A549 (cell line): ENCODE measurements around the gene TRMT5. TPM values are rescaled to one million over a fixed set of nuclear protein-coding genes. Genes with fewer than 3 reads are reported as not detected.

Source experiments
- ATAC-seq, 2 experiments: fragments of 200-7000 bp in 1 of 2; fragments of >200 bp in 1 of 2; cut with Nextera tagmentation in 1 of 2; cut with Tn5 transposase in 1 of 2; 3 replicates each; pipeline versions ENCODE4 v1.8.0 to v1.9.1; 2018 to 2020; ENCODE audit warnings: mild to moderate bottlenecking in 1 of 2, moderate library complexity in 1 of 2
- CTCF ChIA-PET: fragments of 300-600 bp; sonication (Branson Sonifier 250); formaldehyde crosslinking; extraction: SDS; loops from one replicate; lab custom pipeline; 2021; ENCODE audit warnings: antibody characterized with exemption, inconsistent platforms; lab: Yijun Ruan, JAX
- POLR2A ChIA-PET: fragments of 350-600 bp; formaldehyde crosslinking; extraction: SDS; loops from one replicate; lab custom pipeline; 2021; ENCODE audit warnings: antibody characterized with exemption, inconsistent platforms; lab: Yijun Ruan, JAX
- DNase-seq, 2 experiments: peaks; one replicate each; pipeline versions ENCODE4 v3.0.0 to v3.0.0-alpha.2; 2011 to 2016; ENCODE audit warnings: low read depth in 1 of 2, low spot score in 1 of 2
- FAIRE-seq: peaks from 2 replicates; lab custom pipeline; 2011; peaks lifted over from hg19 to GRCh38; lab: Jason Lieb, UNC
- H3K27ac ChIP-seq, 2 experiments: fragments of >200 bp; sonication (Bioruptor Twin); formaldehyde crosslinking; 3 replicates each; pipeline ENCODE4 v1.5.1; 2016 to 2017
- H3K4me1 ChIP-seq: fragments of >200 bp; sonication (Bioruptor Twin); formaldehyde crosslinking; 3 replicates; pipeline ENCODE4 v1.6.1; 2016
- H3K4me2 ChIP-seq: fragments of >200 bp; sonication (Bioruptor Twin); formaldehyde crosslinking; 3 replicates; pipeline ENCODE4 v1.6.1; 2016
- H3K4me3 ChIP-seq: fragments of >200 bp; sonication (Bioruptor Twin); formaldehyde crosslinking; 3 replicates; pipeline ENCODE4 v1.5.1; 2016
- H3K9me3 ChIP-seq: fragments of >200 bp; sonication (Bioruptor Twin); formaldehyde crosslinking; 3 replicates; pipeline ENCODE4 v1.6.1; 2016
- ATOH8 ChIP-seq: fragments of 250-450 bp; sonication (Bioruptor Pico); IDR thresholded peaks from 2 replicates; pipeline ENCODE4 v1.5.0; 2020; ENCODE audit warnings: low read depth, mild to moderate bottlenecking, moderate library complexity
- CBX2 ChIP-seq: fragments of 200-600 bp; sonication (generic); IDR thresholded peaks from 2 replicates; pipeline ENCODE4 v1.6.1; 2016; ENCODE audit warnings: low read depth, mild to moderate bottlenecking, borderline replicate concordance
- CBX8 ChIP-seq: fragments of 200-600 bp; sonication (generic); IDR thresholded peaks from 2 replicates; pipeline ENCODE4 v1.6.1; 2016
- CHD2 ChIP-seq: fragments of 150-350 bp; IDR thresholded peaks from 2 replicates; pipeline ENCODE4 v1.6.1; 2014; ENCODE audit warnings: low read length; ENCODE audit not compliant: partially characterized antibody
- CHD4 ChIP-seq: fragments of 200-600 bp; sonication (generic); IDR thresholded peaks from 2 replicates; pipeline ENCODE4 v1.6.1; 2016; ENCODE audit warnings: antibody characterized with exemption, mild to moderate bottlenecking, borderline replicate concordance
- CTCF ChIP-seq: fragments of >200 bp; sonication (Bioruptor Twin); formaldehyde crosslinking; IDR thresholded peaks from 3 replicates; pipeline ENCODE4 v1.5.1; 2016
- E2F6 ChIP-seq: IDR thresholded peaks from 2 replicates; pipeline ENCODE4 v1.6.1; 2012; ENCODE audit warnings: low read depth, borderline replicate concordance
- EHF ChIP-seq: fragments of 250-450 bp; sonication (Bioruptor Pico); IDR thresholded peaks from 2 replicates; pipeline ENCODE4 v1.5.0; 2020; ENCODE audit warnings: mild to moderate bottlenecking
- EHMT2 ChIP-seq: fragments of 200-600 bp; sonication (generic); IDR thresholded peaks from 2 replicates; pipeline ENCODE4 v1.6.1; 2016; ENCODE audit warnings: antibody characterized with exemption, low read depth, mild to moderate bottlenecking, moderate library complexity
- EP300 ChIP-seq, 2 experiments: fragments of >200 bp; sonication (Bioruptor Twin); formaldehyde crosslinking; IDR thresholded peaks; 2 replicates in 1 of 2; 3 replicates in 1 of 2; pipeline ENCODE4 v1.6.1; 2016 to 2017
- ESRRA ChIP-seq: fragments of 150-350 bp; IDR thresholded peaks from 2 replicates; pipeline ENCODE4 v1.6.1; 2014; ENCODE audit warnings: mild to moderate bottlenecking, low read length, borderline replicate concordance
- HOXA7 ChIP-seq: fragments of 250-450 bp; sonication (Bioruptor Pico); IDR thresholded peaks from 2 replicates; pipeline ENCODE4 v1.5.0; 2020; ENCODE audit warnings: mild to moderate bottlenecking, moderate library complexity
- HOXB13 ChIP-seq: fragments of 250-450 bp; sonication (Bioruptor Pico); IDR thresholded peaks from 2 replicates; pipeline ENCODE4 v1.5.0; 2020; ENCODE audit warnings: low read depth, mild to moderate bottlenecking, moderate library complexity
- JUN ChIP-seq, 2 experiments: fragments of >200 bp; sonication (Bioruptor Twin); formaldehyde crosslinking; IDR thresholded peaks; 2 replicates in 1 of 2; 3 replicates in 1 of 2; pipeline ENCODE4 v1.6.1; 2016 to 2017
- KDM1A ChIP-seq: fragments of 200-600 bp; sonication (generic); IDR thresholded peaks from 2 replicates; pipeline ENCODE4 v1.6.1; 2016; ENCODE audit warnings: low read depth, mild to moderate bottlenecking
- MAX ChIP-seq: IDR thresholded peaks from 2 replicates; pipeline ENCODE4 v1.6.1; 2012
- MAZ ChIP-seq: fragments of 150-350 bp; IDR thresholded peaks from 2 replicates; pipeline ENCODE4 v1.6.1; 2014; ENCODE audit warnings: antibody characterized with exemption, low read depth, low read length, borderline replicate concordance
- NFE2L2 ChIP-seq: fragments of 150-350 bp; conservative IDR thresholded peaks from 2 replicates; pipeline ENCODE4 v1.6.1; 2014; ENCODE audit warnings: low read length
- NPAS2 ChIP-seq: fragments of 250-450 bp; sonication (Bioruptor Pico); IDR thresholded peaks from 2 replicates; pipeline ENCODE4 v1.8.0; 2022; ENCODE audit warnings: mild to moderate bottlenecking, moderate library complexity, borderline replicate concordance
- NR3C1 ChIP-seq: fragments of >200 bp; sonication (Bioruptor Twin); formaldehyde crosslinking; IDR thresholded peaks from 3 replicates; pipeline ENCODE4 v1.6.1; 2017
- POLR2A ChIP-seq: IDR thresholded peaks from 2 replicates; pipeline ENCODE4 v1.6.1; 2012; ENCODE audit warnings: mild to moderate bottlenecking, low read length
- RCOR1 ChIP-seq: fragments of 150-350 bp; IDR thresholded peaks from 2 replicates; pipeline ENCODE4 v1.6.1; 2014; ENCODE audit warnings: antibody characterized with exemption, low read length, low read depth
- REST ChIP-seq: fragments of 200-600 bp; sonication (generic); IDR thresholded peaks from 2 replicates; pipeline ENCODE4 v1.6.1; 2016; ENCODE audit warnings: antibody characterized with exemption, mild to moderate bottlenecking, moderate library complexity
- RNF2 ChIP-seq: fragments of 200-600 bp; sonication (generic); IDR thresholded peaks from 2 replicates; pipeline ENCODE4 v1.6.1; 2016; ENCODE audit warnings: low read depth, mild to moderate bottlenecking, antibody characterized with exemption, moderate library complexity, borderline replicate concordance
- SMC3 ChIP-seq: fragments of >200 bp; sonication (Bioruptor Twin); formaldehyde crosslinking; IDR thresholded peaks from 3 replicates; pipeline ENCODE4 v1.6.1; 2018; ENCODE audit warnings: inconsistent platforms
- TFCP2L1 ChIP-seq: fragments of 250-450 bp; sonication (Bioruptor Pico); IDR thresholded peaks from 2 replicates; pipeline ENCODE4 v1.5.0; 2021; ENCODE audit warnings: mild to moderate bottlenecking
- TP53 ChIP-seq: fragments of 250-450 bp; sonication (Bioruptor Pico); IDR thresholded peaks from 2 replicates; pipeline ENCODE4 v1.5.0; 2021; ENCODE audit warnings: mild to moderate bottlenecking, moderate library complexity
- USF2 ChIP-seq: fragments of 450-650 bp; IDR thresholded peaks from 2 replicates; pipeline ENCODE4 v1.6.1; 2014; ENCODE audit warnings: antibody characterized with exemption
- ZC3H11A ChIP-seq: fragments of 450-650 bp; IDR thresholded peaks from 2 replicates; pipeline ENCODE4 v1.6.1; 2014; ENCODE audit warnings: antibody characterized with exemption, mild to moderate bottlenecking
- ZSCAN20 ChIP-seq: fragments of 250-450 bp; sonication (Bioruptor Pico); IDR thresholded peaks from 2 replicates; pipeline ENCODE4 v1.8.0; 2022; ENCODE audit warnings: mild to moderate bottlenecking, moderate library complexity
- WGBS: methylation state at CpG from one replicate; pipeline ENCODE4 v1.1.6; 2017; ENCODE audit errors: missing lambda C conversion rate; 5-methylcytosine and 5-hydroxymethylcytosine counted together
- polyA plus RNA-seq, 4 experiments: library from polyadenylated mRNA; depleted of rRNA in 3 of 4; stranded (reverse); fragments of >200 nt; fragmentation: RNase III in 1 of 4; extraction: RNeasy Plus Mini Kit Qiagen cat#74134 plus additional on column Dnase treatment in 1 of 4; gene quantifications; 2 replicates in 3 of 4; 3 replicates in 1 of 4; pipeline ENCODE4 v1.2.3, GENCODE V29; 2011 to 2017

The TRMT5 gene
- polyA plus RNA-seq, 2 of the 4 experiments (the other 2 are of a cell fraction) = 18.2 to 18.8 TPM

GRCh38 chr14:60958146-60958545, 22.7 kb downstream of the TRMT5 start:
- no peak overlapping the region for H3K4me2 ChIP-seq
- no peak for TF ChIP-seq EP300 (IDR thresholded peaks at IDR 0.05)
- no peak for TF ChIP-seq CHD2
- TF ChIP-seq SMC3 = no peak
- no peak for TF ChIP-seq HOXA7 (CRISPR knock-in tag)
- no peak for TF ChIP-seq REST
- TF ChIP-seq USF2 = no peak
- TF ChIP-seq POLR2A = no peak
- no peak for TF ChIP-seq NFE2L2
- no peak for TF ChIP-seq ESRRA
- no peak for TF ChIP-seq NPAS2 (CRISPR knock-in tag)
- TF ChIP-seq EHMT2 = no peak
- peaks cover 14% of the 10 kb centered on the region for H3K9me3 ChIP-seq
- no peaks in the 10 kb centered on the region for H3K4me1 ChIP-seq
- no peak for ATAC-seq
- ChIA-PET POLR2A (no interaction called here), CTCF (no interaction called here)
- FAIRE-seq = no peak
- DNase-seq = no peak
- H3K27ac ChIP-seq = no peak overlapping the region
- H3K4me3 ChIP-seq = no peak overlapping the region

- H3K4me1 ChIP-seq = no peaks in the 10 kb centered on the region
- no peak overlapping the region for H3K4me3 ChIP-seq
- no peak for TF ChIP-seq RNF2
- no peak for TF ChIP-seq JUN (IDR thresholded peaks at IDR 0.05)
- TF ChIP-seq TP53 (CRISPR knock-in tag) = no peak
- no peak for TF ChIP-seq RCOR1
- no peak for TF ChIP-seq MAX
- TF ChIP-seq ZC3H11A = no peak
- no peak for TF ChIP-seq MAZ
- TF ChIP-seq KDM1A = no peak
- no peak for TF ChIP-seq HOXB13 (CRISPR knock-in tag)
- TF ChIP-seq ZSCAN20 (CRISPR knock-in tag) = no peak
- no peak for TF ChIP-seq HOXA7 (CRISPR knock-in tag)
- no peak for TF ChIP-seq TFCP2L1 (CRISPR knock-in tag)
- no peak for TF ChIP-seq POLR2A
- ChIA-PET CTCF (no interaction called here), POLR2A (no interaction called here)
- no peak overlapping the region for H3K27ac ChIP-seq
- FAIRE-seq = peak; percentile 80
- 89% methylated on average over 1 of the region's 1 CpG for WGBS
- no peak overlapping the region for H3K4me2 ChIP-seq
- DNase-seq = no peak
- H3K9me3 ChIP-seq = peaks cover 14% of the 10 kb centered on the region
- ATAC-seq = no peak
These were observed 24.2 kb downstream of the TRMT5 start for GRCh38 chr14:60956632-60957031.

- H3K4me3 ChIP-seq = no peak overlapping the region
- no peak for FAIRE-seq
- no peaks in the 10 kb centered on the region for H3K4me1 ChIP-seq
- DNase-seq = no peak
- no peak for ATAC-seq
- H3K4me2 ChIP-seq = no peak overlapping the region
- H3K9me3 ChIP-seq = peaks cover 14% of the 10 kb centered on the region
- no peak overlapping the region for H3K27ac ChIP-seq
- POLR2A ChIA-PET = no interaction called here
- CTCF ChIA-PET = no interaction called here
- WGBS = 77% methylated on average over 4 of the region's 4 CpGs
- TF ChIP-seq CBX8 (no peak), EHF (CRISPR knock-in tag) (no peak), NR3C1 (no peak), ATOH8 (CRISPR knock-in tag) (no peak), CBX2 (no peak), CHD4 (no peak), CTCF (no peak), E2F6 (no peak)
These were observed 24.7 kb downstream of the TRMT5 start for GRCh38 chr14:60956202-60956601.
